Spleen (tissue), 11 donors: ENCODE results near the gene AOX1. TPM values are rescaled to one million over a fixed set of nuclear protein-coding genes. Genes with fewer than 3 reads are reported as not detected.
"Not testable (repeated sequence)": the region's sequence is repeated elsewhere in the genome, so short reads cannot be mapped to it uniquely, and the experiment has no call there.

ENCODE experiments used
- DNase-seq: peaks from one replicate; pipeline ENCODE4 v3.0.0-alpha.2; 2020
- H3K27ac ChIP-seq, 8 donors: fragments of 200-600 bp; sonication (generic) in 7 of 8; 1 replicate in 4 of 8; 2 replicates in 4 of 8; pipeline versions ENCODE4 v1.5.0 to v1.8.0; 2016 to 2021; ENCODE audit warnings: inconsistent platforms in 4 of 8, mild to moderate bottlenecking in 4 of 8, moderate library complexity in 1 of 8
- H3K27me3 ChIP-seq, 7 donors: fragments of 200-600 bp; sonication (generic) in 6 of 7; replicated peaks in 1 of 7; 1 replicate in 4 of 7; 2 replicates in 3 of 7; pipeline versions ENCODE4 v1.5.0 to v1.8.0; 2016 to 2021; ENCODE audit warnings: inconsistent platforms in 3 of 7, mild to moderate bottlenecking in 1 of 7
- H3K36me3 ChIP-seq, 6 donors: fragments of 200-600 bp; sonication (generic) in 5 of 6; 1 replicate in 4 of 6; 2 replicates in 2 of 6; pipeline versions ENCODE4 v1.5.0 to v1.8.0; 2016 to 2021; ENCODE audit warnings: inconsistent platforms in 2 of 6
- H3K4me1 ChIP-seq, 6 donors: fragments of 200-600 bp; sonication (generic) in 5 of 6; 1 replicate in 3 of 6; 2 replicates in 3 of 6; pipeline versions ENCODE4 v1.5.0 to v1.8.0; 2016 to 2021; ENCODE audit warnings: inconsistent platforms in 3 of 6
- H3K4me3 ChIP-seq, 8 donors: fragments of 200-600 bp; sonication (generic) in 7 of 8; 1 replicate in 4 of 8; 2 replicates in 4 of 8; pipeline versions ENCODE4 v1.5.0 to v1.8.0; 2016 to 2021; ENCODE audit warnings: inconsistent platforms in 4 of 8, mild to moderate bottlenecking in 4 of 8, moderate library complexity in 2 of 8
- H3K9me3 ChIP-seq, 8 donors: fragments of 200-600 bp; sonication (generic) in 7 of 8; 1 replicate in 4 of 8; 2 replicates in 4 of 8; pipeline versions ENCODE4 v1.5.0 to v1.8.0; 2016 to 2021; ENCODE audit warnings: inconsistent platforms in 4 of 8
- POLR2A ChIP-seq, 3 donors: fragments of 450-650 bp; IDR thresholded peaks; one replicate each; pipeline ENCODE4 v1.5.1; 2017; ENCODE audit warnings: antibody characterized with exemption in 3 of 3, mild to moderate bottlenecking in 1 of 3
- POLR2AphosphoS5 ChIP-seq, 3 donors: sonication (generic); formaldehyde crosslinking; IDR thresholded peaks; one replicate each; pipeline ENCODE4 v1.5.1; 2017; ENCODE audit warnings: antibody characterized with exemption in 3 of 3
- WGBS, 5 donors: extraction: QIAGEN DNeasy Blood & Tissue Kit in 3 of 5; methylation state at CpG; one replicate each; pipeline versions ENCODE4 v1.1.5 to v1.1.7; 2013 to 2018; 5-methylcytosine and 5-hydroxymethylcytosine counted together
- intact Hi-C: fragments of 100-400 bp; cut with DNase I; formaldehyde crosslinking; loops from one replicate; pipeline ENCODE4 v1.15.0; 2023; ENCODE audit warnings: low total_unique reads
- polyA plus RNA-seq, 3 donors: library from polyadenylated mRNA; stranded (reverse); fragments of 200-250 nt; gene quantifications; one replicate each; pipeline ENCODE4 v1.2.1, GENCODE V29; 2013
- total RNA-seq, 7 donors: library from RNA; depleted of rRNA in 3 of 7; stranded (reverse); fragments of >200 nt in 3 of 7; fragmentation: NEBNext Ultra II Directional in 4 of 7; extraction: Animal tissue kit (Norgen Biotek cat#: 25700) in 4 of 7; gene quantifications; one replicate each; pipeline versions ENCODE4 v1.1.0 to v1.2.1, GENCODE V29; 2016 to 2021
- TF ChIP-seq, protein P1 (sequence below), 11 experiments: fragments of 200-600 bp in 7 of 11; fragments of 450-650 bp in 4 of 11; sonication (generic) in 4 of 11; IDR thresholded peaks in 8 of 11; conservative IDR thresholded peaks in 3 of 11; 1 replicate in 7 of 11; 2 replicates in 4 of 11; pipeline versions ENCODE4 v1.4.0 to v1.8.0; 2016 to 2021; ENCODE audit warnings: antibody characterized with exemption in 11 of 11, inconsistent platforms in 4 of 11, mild to moderate bottlenecking in 1 of 11
- donor health status: healthy with polysubstance abuse.
- donor health status: DM: no; HTN: no; CAD: no; lungs with moderate emphysema.
- donor health status: DM: no; HTN: no; CAD: no.
- donor health status: Bipolar disorder and iron deficiency.
- donor health status: healthy.
- donor health status: DM: no; HTN: no; CAD: no.
- donor health status: DM: yes; HTN: yes; CAD: no.

AOX1 gene
- total and polyA plus RNA-seq, 10 donors: 1.3 to 14.6 (median 5.8) TPM

DNA sequence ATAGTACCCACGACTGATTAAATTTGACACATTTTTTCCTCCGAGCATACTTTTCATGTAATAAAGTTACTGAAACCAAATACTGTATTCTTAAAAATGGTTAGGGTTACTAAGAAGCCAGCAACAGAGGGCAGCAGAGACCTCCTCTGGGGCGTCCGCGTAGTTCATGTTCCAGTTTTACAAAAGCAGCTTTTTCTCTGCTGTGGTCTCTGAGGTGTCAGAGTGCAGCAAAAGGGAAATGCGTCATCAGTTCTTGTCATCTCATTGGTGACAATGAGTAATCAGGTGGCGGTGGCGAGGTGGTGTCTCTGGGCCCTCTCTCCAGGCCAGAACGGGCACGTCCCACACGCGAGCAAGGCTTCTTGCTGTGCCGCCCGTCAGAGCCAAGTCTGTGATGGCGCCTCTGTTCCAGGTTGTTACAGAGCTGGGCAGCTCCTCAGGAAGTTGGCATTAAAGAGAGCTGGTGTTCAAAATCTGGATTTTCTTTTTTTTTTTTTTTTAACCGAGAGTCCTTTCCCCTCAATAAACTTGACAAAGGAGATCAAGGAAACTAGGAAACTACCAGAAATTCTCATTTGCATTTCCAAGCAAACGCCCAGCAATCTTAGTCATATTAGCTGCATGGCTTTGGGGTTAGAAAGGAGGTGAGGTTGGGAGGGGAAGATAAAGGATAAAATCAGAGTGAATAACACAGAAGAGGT lies 127.3 kb downstream of the AOX1 start:
- Histone ChIP-seq H3K27ac (peak overlapping the region; percentile 58 to 88 (median 80)), H3K4me3 (peak overlapping the region in 5 of 8 donors; percentile 20 to 52 (median 21)), H3K36me3 (no peaks in the 10 kb centered on the region), H3K27me3 (no peaks in the 10 kb centered on the region), H3K4me1 (peaks cover 0 to 16% (median 7%) of the 10 kb centered on the region in 6 donors), H3K9me3 (peaks cover 0 to under 1% (median 0%) of the 10 kb centered on the region in 8 donors)
- 4 to 6% (median 4%) methylated on average over 17 of the region's 17 CpGs for WGBS, 5 donors
- TF ChIP-seq POLR2A (IDR thresholded peaks at IDR 0.05) (peak in 2 of 3 donors; percentile 69 to 86), POLR2AphosphoS5 (IDR thresholded peaks at IDR 0.05) (peak; percentile 93 to 98 (median 97))
- TF ChIP-seq, protein P1, sequence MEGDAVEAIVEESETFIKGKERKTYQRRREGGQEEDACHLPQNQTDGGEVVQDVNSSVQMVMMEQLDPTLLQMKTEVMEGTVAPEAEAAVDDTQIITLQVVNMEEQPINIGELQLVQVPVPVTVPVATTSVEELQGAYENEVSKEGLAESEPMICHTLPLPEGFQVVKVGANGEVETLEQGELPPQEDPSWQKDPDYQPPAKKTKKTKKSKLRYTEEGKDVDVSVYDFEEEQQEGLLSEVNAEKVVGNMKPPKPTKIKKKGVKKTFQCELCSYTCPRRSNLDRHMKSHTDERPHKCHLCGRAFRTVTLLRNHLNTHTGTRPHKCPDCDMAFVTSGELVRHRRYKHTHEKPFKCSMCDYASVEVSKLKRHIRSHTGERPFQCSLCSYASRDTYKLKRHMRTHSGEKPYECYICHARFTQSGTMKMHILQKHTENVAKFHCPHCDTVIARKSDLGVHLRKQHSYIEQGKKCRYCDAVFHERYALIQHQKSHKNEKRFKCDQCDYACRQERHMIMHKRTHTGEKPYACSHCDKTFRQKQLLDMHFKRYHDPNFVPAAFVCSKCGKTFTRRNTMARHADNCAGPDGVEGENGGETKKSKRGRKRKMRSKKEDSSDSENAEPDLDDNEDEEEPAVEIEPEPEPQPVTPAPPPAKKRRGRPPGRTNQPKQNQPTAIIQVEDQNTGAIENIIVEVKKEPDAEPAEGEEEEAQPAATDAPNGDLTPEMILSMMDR (IDR thresholded peaks at IDR 0.05 in 8 of 11, conservative IDR thresholded peaks at IDR 0.05 in 3 of 11): peak; percentile 51 to 83 (median 76)
- DNase-seq: peak; percentile 95
- intact Hi-C loops: loop anchor here (5.0 kb wide), 1 partner anchor 99 kb away; the partner anchor contains the start of gene BZW1

DNA sequence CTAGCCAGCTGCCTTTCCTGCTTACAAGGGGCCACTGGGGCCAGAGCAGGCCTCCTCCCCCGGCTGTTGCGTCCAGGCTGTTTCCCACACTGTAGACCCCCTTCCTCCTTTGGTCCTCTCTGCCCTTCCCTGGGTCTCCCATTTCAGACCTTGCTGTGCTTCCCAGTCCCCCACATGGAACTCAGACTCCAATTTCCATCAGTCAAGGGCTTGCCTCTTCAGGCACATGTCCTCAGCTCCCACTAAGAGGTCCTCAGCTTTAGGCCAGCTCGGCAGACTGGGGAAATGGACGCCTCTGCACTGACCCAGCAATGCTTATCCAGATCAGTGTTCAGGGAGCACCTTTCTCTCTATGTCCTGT lies 127.9 kb downstream of the AOX1 start:
- H3K27me3 ChIP-seq: no peaks in the 10 kb centered on the region
- no peak for DNase-seq
- peaks cover 0 to 16% (median 7%) of the 10 kb centered on the region in 6 donors for H3K4me1 ChIP-seq
- no peaks in the 10 kb centered on the region for H3K36me3 ChIP-seq
- WGBS, 5 donors: 84 to 99% (median 96%) methylated on average over 4 of the region's 4 CpGs
- TF ChIP-seq, protein P1 (IDR thresholded peaks at IDR 0.05 in 8 of 11, conservative IDR thresholded peaks at IDR 0.05 in 3 of 11): no peak
- TF ChIP-seq POLR2A (IDR thresholded peaks at IDR 0.05) (no peak), POLR2AphosphoS5 (IDR thresholded peaks at IDR 0.05) (no peak)
- peaks cover 0 to 5% (median 0%) of the 10 kb centered on the region in 8 donors for H3K9me3 ChIP-seq
- H3K27ac ChIP-seq: peak overlapping the region; percentile 58 to 88 (median 80)
- peak overlapping the region in 1 of 8 donors; percentile 52 for H3K4me3 ChIP-seq
- intact Hi-C loops: loop anchor here (5.0 kb wide), 1 partner anchor 99 kb away; the partner anchor contains the start of gene BZW1

DNA sequence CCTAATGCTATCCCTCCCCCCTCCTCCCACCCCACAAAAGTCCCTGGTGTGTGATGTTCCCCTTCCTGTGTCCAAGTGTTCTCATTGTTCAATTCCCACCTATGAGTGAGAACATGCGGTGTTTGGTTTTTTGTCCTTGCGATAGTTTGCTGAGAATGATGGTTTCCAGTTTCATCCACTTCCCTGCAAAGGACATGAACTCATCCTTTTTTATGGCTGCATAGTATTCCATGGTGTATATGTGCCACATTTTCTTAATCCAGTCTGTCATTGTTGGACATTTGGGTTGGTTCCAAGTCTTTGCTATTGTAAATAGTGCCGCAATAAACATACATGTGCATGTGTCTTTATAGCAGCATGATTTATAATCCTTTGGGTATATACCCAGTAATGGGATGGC lies 129.2 kb downstream of the AOX1 start:
- peaks cover 0 to 16% (median 7%) of the 10 kb centered on the region in 6 donors for H3K4me1 ChIP-seq
- H3K36me3 ChIP-seq, H3K27me3 ChIP-seq, H3K27ac ChIP-seq, H3K9me3 ChIP-seq, intact Hi-C loops, H3K4me3 ChIP-seq, DNase-seq: not testable (repeated sequence)
- WGBS, 5 donors: 96 to 100% (median 96%) methylated on average over 2 to 3 of the region's 3 CpGs

DNA sequence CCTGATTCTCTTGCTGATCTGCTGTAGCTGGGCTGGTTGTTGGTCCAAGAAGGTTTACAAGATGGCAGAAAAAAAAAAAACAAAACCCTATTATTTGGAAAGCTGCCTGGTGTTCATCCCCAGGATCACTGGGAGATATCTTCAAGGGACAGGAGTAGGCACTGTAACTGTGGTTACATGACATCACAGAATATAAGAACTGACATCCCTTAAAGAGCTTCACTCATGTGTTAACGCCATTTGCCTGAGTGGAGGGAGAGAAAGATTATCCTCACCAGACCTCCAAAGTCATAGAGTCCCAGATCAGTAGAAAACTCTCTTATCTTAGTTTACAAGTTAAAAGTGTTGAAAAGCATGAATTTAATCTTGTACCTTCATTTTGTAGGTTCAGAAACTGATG lies 130.6 kb downstream of the AOX1 start:
- 78 to 96% (median 83%) methylated on average over 1 of the region's 1 CpG for WGBS, 5 donors
- no peak for TF ChIP-seq POLR2AphosphoS5 (IDR thresholded peaks at IDR 0.05)
- no peak for TF ChIP-seq POLR2A (IDR thresholded peaks at IDR 0.05)
- TF ChIP-seq, protein P1 (IDR thresholded peaks at IDR 0.05 in 8 of 11, conservative IDR thresholded peaks at IDR 0.05 in 3 of 11): no peak
- no peak for DNase-seq
- H3K4me1 ChIP-seq: peaks cover 0 to 16% (median 7%) of the 10 kb centered on the region in 6 donors
- no peak overlapping the region for H3K4me3 ChIP-seq
- peaks cover 0 to 5% (median 0%) of the 10 kb centered on the region in 8 donors for H3K9me3 ChIP-seq
- intact Hi-C loops: no loop called here
- H3K27me3 ChIP-seq: no peaks in the 10 kb centered on the region
- no peak overlapping the region for H3K27ac ChIP-seq
- H3K36me3 ChIP-seq: no peaks in the 10 kb centered on the region

Other genes with a start within 250 kb of the AOX1 start
- 10 to 100 TPM; 11.1 to 21.5 (median 17.0) TPM for gene KCTD18, start 75.9 kb upstream of the AOX1 start, total RNA-seq
- gene KCTD18, start 75.9 kb upstream of the AOX1 start, polyA plus RNA-seq: 10 to 100 TPM; 11.6 to 12.0 (median 11.6) TPM
- 1 to 10 TPM; 3.5 to 9.9 (median 5.0) TPM for gene SGO2, start 59.8 kb upstream of the AOX1 start, total RNA-seq
- 1 to 10 TPM in 2 of 3 donors, under 1 TPM in 1; 0.85 to 2.2 (median 1.6) TPM for gene SGO2, start 59.8 kb upstream of the AOX1 start, polyA plus RNA-seq
- 100 to 1,000 TPM in 6 of 7 donors, 10 to 100 TPM in 1; 94.4 to 151 (median 138) TPM for gene BZW1, start 225.9 kb downstream of the AOX1 start, total RNA-seq
- 10 to 100 TPM; 25.9 to 48.4 (median 39.9) TPM for gene BZW1, start 225.9 kb downstream of the AOX1 start, polyA plus RNA-seq